HCT116 (cell line): ENCODE data around the gene TRA2A.

Source experiments
- CBX3 ChIP-seq: IDR thresholded peaks from 2 replicates; pipeline ENCODE4 v1.6.1; 2012; ENCODE audit warnings: low read depth
- FOSL1 ChIP-seq: IDR thresholded peaks from 2 replicates; pipeline ENCODE4 v1.6.1; 2012; ENCODE audit warnings: low read depth
- TF ChIP-seq, protein P1 (sequence below), 3 experiments: fragments of 200-600 bp in 1 of 3; sonication (generic) in 1 of 3; IDR thresholded peaks in 2 of 3; conservative IDR thresholded peaks in 1 of 3; 2 replicates each; pipeline ENCODE4 v1.5.1; 2012 to 2017; ENCODE audit warnings: low read depth in 2 of 3, low read length in 2 of 3, antibody characterized with exemption in 1 of 3, borderline replicate concordance in 1 of 3, control low read depth in 1 of 3, mild to moderate bottlenecking in 1 of 3, mixed read lengths in 1 of 3, mixed run types in 1 of 3, moderate library complexity in 1 of 3; ENCODE audit not compliant: insufficient read depth in 1 of 3

DNA sequence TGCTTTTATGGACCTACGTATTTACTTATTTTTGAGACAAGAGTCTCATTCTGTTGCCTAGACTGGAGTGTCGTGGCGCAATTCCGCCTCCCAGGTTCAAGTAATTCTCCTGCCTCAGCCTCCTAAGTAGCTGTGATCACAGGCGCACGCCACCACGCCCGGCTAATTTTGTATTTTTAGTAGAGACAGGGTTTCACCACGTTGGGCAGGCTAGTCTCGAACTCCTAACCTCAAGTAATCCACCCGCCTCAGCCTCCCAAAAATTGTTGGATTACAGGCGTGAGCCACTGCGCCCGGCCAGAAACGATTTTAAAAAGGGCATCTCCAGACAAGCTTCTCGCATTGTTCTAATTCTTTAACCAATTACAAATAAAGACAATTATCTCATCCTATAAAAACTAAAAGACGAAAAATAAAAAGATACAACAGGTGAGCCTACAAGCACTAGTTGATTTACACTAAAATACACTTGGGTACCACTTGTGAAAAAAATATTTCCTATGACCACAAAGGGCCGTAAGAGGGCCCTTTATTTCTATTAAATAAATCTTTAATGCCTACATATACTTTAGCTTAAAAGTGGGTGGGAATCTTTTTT lies 2.4 kb downstream of the TRA2A start:
- TF ChIP-seq FOSL1: no peak
- no peak for TF ChIP-seq CBX3
- TF ChIP-seq, protein P1, sequence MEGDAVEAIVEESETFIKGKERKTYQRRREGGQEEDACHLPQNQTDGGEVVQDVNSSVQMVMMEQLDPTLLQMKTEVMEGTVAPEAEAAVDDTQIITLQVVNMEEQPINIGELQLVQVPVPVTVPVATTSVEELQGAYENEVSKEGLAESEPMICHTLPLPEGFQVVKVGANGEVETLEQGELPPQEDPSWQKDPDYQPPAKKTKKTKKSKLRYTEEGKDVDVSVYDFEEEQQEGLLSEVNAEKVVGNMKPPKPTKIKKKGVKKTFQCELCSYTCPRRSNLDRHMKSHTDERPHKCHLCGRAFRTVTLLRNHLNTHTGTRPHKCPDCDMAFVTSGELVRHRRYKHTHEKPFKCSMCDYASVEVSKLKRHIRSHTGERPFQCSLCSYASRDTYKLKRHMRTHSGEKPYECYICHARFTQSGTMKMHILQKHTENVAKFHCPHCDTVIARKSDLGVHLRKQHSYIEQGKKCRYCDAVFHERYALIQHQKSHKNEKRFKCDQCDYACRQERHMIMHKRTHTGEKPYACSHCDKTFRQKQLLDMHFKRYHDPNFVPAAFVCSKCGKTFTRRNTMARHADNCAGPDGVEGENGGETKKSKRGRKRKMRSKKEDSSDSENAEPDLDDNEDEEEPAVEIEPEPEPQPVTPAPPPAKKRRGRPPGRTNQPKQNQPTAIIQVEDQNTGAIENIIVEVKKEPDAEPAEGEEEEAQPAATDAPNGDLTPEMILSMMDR (IDR thresholded peaks at IDR 0.05 in 2 of 3, conservative IDR thresholded peaks at IDR 0.05 in 1 of 3; ENCODE audit: borderline replicate concordance in 1 of 3, insufficient read depth in 1 of 3, low read depth in 2 of 3, low read length in 2 of 3): no peak
